ENCODE results near the gene HLF.

The HLF gene

GRCh38 chr17:55292094-55292493, 27.3 kb downstream of the HLF start:
- no peak for DNase-seq (ENCODE audit: low spot score)

GRCh38 chr17:55294042-55294751, 29.4 kb downstream of the HLF start:
- no peak for DNase-seq (ENCODE audit: low spot score)

GRCh38 chr17:55295411-55296170, 30.8 kb downstream of the HLF start:
- peak; percentile 90 for DNase-seq (ENCODE audit: low spot score)

GRCh38 chr17:55296171-55296695, 31.5 kb downstream of the HLF start:
- DNase-seq (ENCODE audit: low spot score): no peak

GRCh38 chr17:55296699-55297098, 31.9 kb downstream of the HLF start:
- DNase-seq (ENCODE audit: low spot score): no peak

- no peak for DNase-seq (ENCODE audit: low spot score)
Measured at GRCh38 chr17:55298111-55298730, 33.5 kb downstream of the HLF start.

- no peak for DNase-seq (ENCODE audit: low spot score)
Measured at GRCh38 chr17:55299162-55299838, 34.5 kb downstream of the HLF start.

- no peak for DNase-seq (ENCODE audit: low spot score)
Measured at GRCh38 chr17:55299890-55300289, 35.1 kb downstream of the HLF start.

GRCh38 chr17:55300479-55301290, 35.9 kb downstream of the HLF start:
- DNase-seq (ENCODE audit: low spot score): no peak

- DNase-seq (ENCODE audit: low spot score): no peak
Measured at GRCh38 chr17:55301521-55302406, 37.0 kb downstream of the HLF start.

- DNase-seq (ENCODE audit: low spot score): no peak
Measured at GRCh38 chr17:55302407-55302787, 37.6 kb downstream of the HLF start.

GRCh38 chr17:55303008-55303493, 38.3 kb downstream of the HLF start:
- DNase-seq (ENCODE audit: low spot score): no peak

GRCh38 chr17:55303701-55304145, 39.0 kb downstream of the HLF start:
- DNase-seq (ENCODE audit: low spot score): no peak

- no peak for DNase-seq (ENCODE audit: low spot score)
Measured at GRCh38 chr17:55304171-55304859, 39.6 kb downstream of the HLF start.

GRCh38 chr17:55305321-55306087, 40.7 kb downstream of the HLF start:
- no peak for DNase-seq (ENCODE audit: low spot score)

GRCh38 chr17:55307879-55308278, 43.1 kb downstream of the HLF start:
- DNase-seq (ENCODE audit: low spot score): no peak

- no peak for DNase-seq (ENCODE audit: low spot score)
Measured at GRCh38 chr17:55308613-55309391, 44.0 kb downstream of the HLF start.

GRCh38 chr17:55311767-55312375, 47.1 kb downstream of the HLF start:
- no peak for DNase-seq (ENCODE audit: low spot score)

Data from iPS-NIHi11 (cell line).